Kidney (tissue), 14 donors: ENCODE measurements around the gene HTT. TPM values are rescaled to one million over a fixed set of nuclear protein-coding genes. Genes with fewer than 3 reads are reported as not detected.

Experiments used
- DNase-seq, 5 donors: peaks; one replicate each; pipeline ENCODE4 v3.0.0-alpha.2; 2013 to 2020
- FAIRE-seq: peaks from 2 replicates; lab custom pipeline; 2012; peaks lifted over from hg19 to GRCh38; lab: Jason Lieb, UNC
- H3K27ac ChIP-seq, 2 donors: one replicate each; pipeline ENCODE4 v1.7.0; 2013; ENCODE audit warnings: low read depth in 2 of 2, low read length in 2 of 2, inconsistent platforms in 1 of 2
- H3K27me3 ChIP-seq: one replicate; pipeline ENCODE4 v1.7.1; 2013; ENCODE audit warnings: low read length, inconsistent platforms; ENCODE audit not compliant: control insufficient read depth, insufficient read depth
- H3K36me3 ChIP-seq, 3 donors: one replicate each; pipeline versions ENCODE4 v1.7.0 to v1.7.1; 2013; ENCODE audit warnings: low read length in 3 of 3, control low read depth in 1 of 3, inconsistent platforms in 1 of 3; ENCODE audit not compliant: insufficient read depth in 3 of 3, control insufficient read depth in 2 of 3
- H3K4me1 ChIP-seq, 3 donors: one replicate each; pipeline versions ENCODE4 v1.7.0 to v1.7.1; 2013; ENCODE audit warnings: low read length in 3 of 3, inconsistent platforms in 1 of 3, low read depth in 1 of 3; ENCODE audit not compliant: control insufficient read depth in 2 of 3, insufficient read depth in 2 of 3
- H3K4me3 ChIP-seq, 3 donors: one replicate each; pipeline versions ENCODE4 v1.7.0 to v1.8.1; 2013; ENCODE audit warnings: low read length in 3 of 3, control low read depth in 1 of 3, inconsistent platforms in 1 of 3
- H3K9ac ChIP-seq, 3 donors: one replicate each; pipeline versions ENCODE4 v1.7.0 to v1.7.1; 2013; ENCODE audit warnings: low read length in 3 of 3, control low read depth in 1 of 3, inconsistent platforms in 1 of 3
- H3K9me3 ChIP-seq, 3 donors: one replicate each; pipeline versions ENCODE4 v1.7.0 to v1.7.1; 2013; ENCODE audit warnings: low read length in 3 of 3, control low read depth in 1 of 3, inconsistent platforms in 1 of 3; ENCODE audit not compliant: control insufficient read depth in 2 of 3, insufficient read depth in 1 of 3
- intact Hi-C: fragments of 100-400 bp; cut with DNase I; formaldehyde crosslinking; loops from one replicate; pipeline ENCODE4 v1.11.1; 2022
- polyA plus RNA-seq: library from polyadenylated mRNA; stranded (reverse); fragments of 350-450 nt; fragmentation: Illumina TruSeq; extraction: RNeasy Lipid Tissue Mini Kit (QIAGEN cat#74804); gene quantifications from one replicate; pipeline ENCODE4 v1.2.3, GENCODE V29; 2014; ENCODE audit warnings: low read depth, low replicate concordance; ENCODE audit not compliant: insufficient read depth
- total RNA-seq: library from RNA; stranded (reverse); fragmentation: NEBNext Ultra II Directional; extraction: Animal tissue kit (Norgen Biotek cat#: 25700); gene quantifications from one replicate; pipeline ENCODE4 v1.2.1, GENCODE V29; 2021
- TF ChIP-seq, protein P1 (sequence below): IDR thresholded peaks from 3 replicates; pipeline ENCODE4 v1.5.1; 2012; ENCODE audit warnings: mild to moderate bottlenecking, moderate library complexity, borderline replicate concordance; ENCODE audit not compliant: insufficient read depth; ENCODE audit errors: extremely low read depth
- donor health status: control.
- donor health status: control.
- donor health status: control.
- donor health status: control.
- donor health status: control.
- donor health status: DM: yes; HTN: yes; CAD: no.
- donor health status: Normal renal cell carcinoma (clear cell type).

HTT gene
- total and polyA plus RNA-seq, 2 donors from 2014 or later, result 7.2 to 64.0 TPM

DNA sequence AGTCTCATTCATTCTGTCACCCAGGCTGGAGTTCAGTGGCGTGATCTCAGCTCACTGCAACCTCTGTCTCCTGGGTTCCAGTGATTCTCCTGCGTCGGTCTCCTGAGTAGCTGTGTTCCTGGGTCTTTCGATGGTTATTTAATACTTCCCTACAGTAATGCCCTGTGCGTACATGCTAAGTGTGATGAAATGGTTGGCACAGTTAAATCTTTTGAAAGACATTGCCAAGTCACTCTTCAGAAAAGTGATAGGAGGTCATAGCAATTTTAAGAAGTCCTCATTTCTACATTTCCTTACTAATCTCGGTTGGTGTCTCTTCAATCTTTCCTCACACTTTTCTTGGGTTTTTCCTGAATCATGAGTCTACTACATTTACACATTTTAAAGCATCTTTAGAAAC is 14.5 kb upstream of the HTT start:
- H3K4me1 ChIP-seq, result no peaks in the 10 kb centered on the region
- DNase-seq, result no peak
- no peaks in the 10 kb centered on the region for H3K9me3 ChIP-seq
- FAIRE-seq, result no peak
- no peak overlapping the region for H3K4me3 ChIP-seq
- TF ChIP-seq, protein P1, sequence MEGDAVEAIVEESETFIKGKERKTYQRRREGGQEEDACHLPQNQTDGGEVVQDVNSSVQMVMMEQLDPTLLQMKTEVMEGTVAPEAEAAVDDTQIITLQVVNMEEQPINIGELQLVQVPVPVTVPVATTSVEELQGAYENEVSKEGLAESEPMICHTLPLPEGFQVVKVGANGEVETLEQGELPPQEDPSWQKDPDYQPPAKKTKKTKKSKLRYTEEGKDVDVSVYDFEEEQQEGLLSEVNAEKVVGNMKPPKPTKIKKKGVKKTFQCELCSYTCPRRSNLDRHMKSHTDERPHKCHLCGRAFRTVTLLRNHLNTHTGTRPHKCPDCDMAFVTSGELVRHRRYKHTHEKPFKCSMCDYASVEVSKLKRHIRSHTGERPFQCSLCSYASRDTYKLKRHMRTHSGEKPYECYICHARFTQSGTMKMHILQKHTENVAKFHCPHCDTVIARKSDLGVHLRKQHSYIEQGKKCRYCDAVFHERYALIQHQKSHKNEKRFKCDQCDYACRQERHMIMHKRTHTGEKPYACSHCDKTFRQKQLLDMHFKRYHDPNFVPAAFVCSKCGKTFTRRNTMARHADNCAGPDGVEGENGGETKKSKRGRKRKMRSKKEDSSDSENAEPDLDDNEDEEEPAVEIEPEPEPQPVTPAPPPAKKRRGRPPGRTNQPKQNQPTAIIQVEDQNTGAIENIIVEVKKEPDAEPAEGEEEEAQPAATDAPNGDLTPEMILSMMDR, result no peak
- H3K27me3 ChIP-seq, result no peaks in the 10 kb centered on the region
- H3K36me3 ChIP-seq, result no peaks in the 10 kb centered on the region
- H3K9ac ChIP-seq, result no peak overlapping the region
- no peak overlapping the region for H3K27ac ChIP-seq
- intact Hi-C loops, result no loop called here

DNA sequence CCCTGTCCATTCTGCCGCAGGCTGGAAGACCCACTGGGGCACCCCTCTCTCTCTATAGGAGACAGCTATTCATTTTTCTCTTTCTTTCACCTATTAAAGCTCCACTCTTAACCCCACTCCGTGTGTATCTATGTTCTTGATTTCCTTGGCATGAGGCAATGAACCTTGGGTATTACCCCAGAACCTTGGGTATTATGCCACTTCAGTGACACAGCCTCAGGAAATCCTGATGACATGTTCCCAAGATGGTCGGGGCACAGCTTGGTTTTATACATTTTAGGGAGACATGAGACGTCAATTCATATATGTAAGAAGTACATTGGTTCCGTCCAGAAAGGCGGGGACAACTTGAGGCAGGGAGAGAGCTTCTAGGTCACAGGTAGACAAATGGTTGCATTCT is 13.5 kb upstream of the HTT start:
- Histone ChIP-seq H3K4me1 (no peaks in the 10 kb centered on the region), H3K9me3 (no peaks in the 10 kb centered on the region), H3K36me3 (no peaks in the 10 kb centered on the region), H3K9ac (no peak overlapping the region), H3K27me3 (no peaks in the 10 kb centered on the region), H3K4me3 (no peak overlapping the region), H3K27ac (no peak overlapping the region)
- TF ChIP-seq, protein P1, result no peak
- DNase-seq, result no peak
- no peak for FAIRE-seq
- intact Hi-C loops, result no loop called here

DNA sequence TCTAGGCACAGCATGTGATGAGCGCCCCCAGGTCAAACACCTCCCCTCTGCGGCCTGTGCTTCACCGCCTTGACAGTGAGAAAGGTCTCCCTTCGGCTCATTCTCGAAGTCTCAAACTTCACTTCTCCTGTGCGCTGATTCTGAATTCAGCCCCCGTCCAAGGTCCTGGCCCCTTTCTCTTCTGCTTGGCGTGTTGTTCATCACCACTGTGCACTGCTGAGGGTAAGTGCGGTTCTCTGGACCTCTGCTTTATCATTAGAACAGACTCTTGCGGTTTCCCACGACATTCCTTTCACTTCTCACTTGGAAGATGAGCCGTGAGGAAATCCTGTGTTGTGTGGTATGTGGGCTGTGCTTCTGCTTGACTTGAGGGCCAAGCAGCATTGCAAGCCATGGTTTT is 12.0 kb upstream of the HTT start:
- Histone ChIP-seq H3K36me3 (no peaks in the 10 kb centered on the region), H3K9ac (no peak overlapping the region), H3K4me3 (no peak overlapping the region), H3K27ac (no peak overlapping the region), H3K4me1 (no peaks in the 10 kb centered on the region), H3K27me3 (no peaks in the 10 kb centered on the region), H3K9me3 (no peaks in the 10 kb centered on the region)
- intact Hi-C loops, result no loop called here
- TF ChIP-seq, protein P1, result no peak
- DNase-seq (no peak), FAIRE-seq (no peak)

DNA sequence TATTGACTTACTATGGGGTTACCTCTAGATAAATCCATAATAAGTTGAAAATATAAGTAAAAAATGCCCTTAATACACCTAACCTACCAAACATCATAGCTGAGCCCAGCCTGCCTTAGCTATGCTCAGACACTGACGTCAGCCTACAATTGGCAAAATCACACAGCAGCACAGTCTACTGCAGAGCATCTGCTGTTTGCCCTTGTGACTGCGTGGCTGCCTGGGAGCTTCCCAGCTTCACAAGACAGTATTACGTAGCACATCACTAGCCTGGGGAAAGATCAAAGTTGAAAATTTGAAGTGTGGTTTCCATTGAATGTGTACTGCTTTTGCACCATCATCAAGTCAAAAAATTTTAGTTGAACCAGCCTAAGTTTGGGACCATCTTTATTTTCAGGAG is 8.9 kb upstream of the HTT start:
- intact Hi-C loops, result no loop called here
- DNase-seq, result no peak
- no peak overlapping the region for H3K27ac ChIP-seq
- no peak overlapping the region for H3K9ac ChIP-seq
- H3K4me3 ChIP-seq, result no peak overlapping the region
- no peaks in the 10 kb centered on the region for H3K4me1 ChIP-seq
- TF ChIP-seq, protein P1, result no peak
- FAIRE-seq, result no peak
- no peaks in the 10 kb centered on the region for H3K27me3 ChIP-seq
- H3K36me3 ChIP-seq, result no peaks in the 10 kb centered on the region
- no peaks in the 10 kb centered on the region for H3K9me3 ChIP-seq
